Measurements from ENCODE around the gene NANP. TPM values are rescaled to one million over a fixed set of nuclear protein-coding genes. Genes with fewer than 3 reads are reported as not detected.

The NANP gene
- total RNA-seq, 1 experiment from 2014 or later, result 15.9 TPM

- POLR2A ChIA-PET (ENCODE audit: low non-redundant PET), result no interaction called here
These were observed 60.5 kb downstream of the NANP start for GRCh38 chr20:25563362-25563761.

More at GRCh38 chr20:25563362-25563761, 60.5 kb downstream of the NANP start:
- no peaks in the 10 kb centered on the region for H3K9me3 ChIP-seq (ENCODE audit: low read depth, low read length, poor library complexity, severe bottlenecking)
- H3K4me1 ChIP-seq (ENCODE audit: insufficient read depth, low read length, poor library complexity, severe bottlenecking), result no peaks in the 10 kb centered on the region
- no peak for DNase-seq (ENCODE audit: low spot score)
- peaks cover 3% of the 10 kb centered on the region for H3K36me3 ChIP-seq (ENCODE audit: insufficient read depth, low read length, poor library complexity, severe bottlenecking)
- TF ChIP-seq CTCF (conservative IDR thresholded peaks at IDR 0.05; ENCODE audit: low read depth, low read length) (no peak), EZH2 (IDR thresholded peaks at IDR 0.05; ENCODE audit: borderline replicate concordance, low read depth, low read length, poor library complexity, severe bottlenecking) (no peak)
- no peaks in the 10 kb centered on the region for H3K27me3 ChIP-seq (replicated peaks; ENCODE audit: insufficient read depth, low read depth, low read length, poor library complexity)
- BruUV-seq (replicated peaks), result no TSS peak
- CTCF ChIA-PET, result no interaction called here
- H3K27ac ChIP-seq (ENCODE audit: low read depth, low read length, poor library complexity, severe bottlenecking), result no peak overlapping the region
- no peak overlapping the region for H3K4me3 ChIP-seq (ENCODE audit: low read depth, low read length, poor library complexity, severe bottlenecking)
- intact Hi-C loops (cut with micrococcal nuclease; ENCODE audit: unreplicated experiment), result no loop called here

Other genes with a start within 250 kb of the NANP start
- 39.8 and 40.6 TPM in 2 replicates for gene ABHD12, start 233.2 kb downstream of the NANP start, total RNA-seq (2021)
- 60.0 and 62.6 TPM in 2 replicates for gene GINS1, start 216.3 kb downstream of the NANP start, total RNA-seq (2021)
- gene NINL, start 38.5 kb downstream of the NANP start, total RNA-seq (2021), result 31.5 and 36.8 TPM in 2 replicates
- gene ZNF337, start 72.8 kb upstream of the NANP start, total RNA-seq (2021), result 17.9 and 20.3 TPM in 2 replicates

Measured in A673 (cell line).